Omental fat pad (tissue), 4 donors: ENCODE results near the gene CRAT. TPM values are rescaled to one million over a fixed set of nuclear protein-coding genes. Genes with fewer than 3 reads are reported as not detected.

ENCODE experiments used
- ATAC-seq: fragments of 150-250 bp; one replicate; pipeline ENCODE4 v1.9.1; 2016; ENCODE audit warnings: mild to moderate bottlenecking, moderate library complexity; ENCODE audit not compliant: low FRiP score
- DNase-seq: peaks from one replicate; pipeline ENCODE4 v3.0.0-alpha.2; 2019; ENCODE audit warnings: low spot score
- CTCF ChIP-seq, 3 donors: fragments of 450-650 bp; IDR thresholded peaks; one replicate each; pipeline ENCODE4 v1.5.1; 2016 to 2017; ENCODE audit warnings: antibody characterized with exemption in 3 of 3, mild to moderate bottlenecking in 3 of 3, moderate library complexity in 2 of 3
- total RNA-seq, 4 donors: library from RNA; depleted of rRNA; stranded (reverse); fragments of >200 nt; gene quantifications; one replicate each; pipeline ENCODE4 v1.1.0, GENCODE V29; 2016

Gene CRAT
- total RNA-seq, 4 donors from 2014 or later, result 47.3 to 107 (median 59.5) TPM

- DNase-seq (no peak), ATAC-seq (no peak)
- no peak for TF ChIP-seq CTCF (IDR thresholded peaks at IDR 0.05)
Observed at GRCh38 chr9:129060991-129061390, 49.6 kb downstream of the CRAT start.

- DNase-seq (no peak), ATAC-seq (no peak)
- no peak for TF ChIP-seq CTCF (IDR thresholded peaks at IDR 0.05)
Observed at GRCh38 chr9:129059796-129060785, 50.5 kb downstream of the CRAT start.

GRCh38 chr9:129058965-129059795 is 51.4 kb downstream of the CRAT start:
- no peak for TF ChIP-seq CTCF (IDR thresholded peaks at IDR 0.05)
- ATAC-seq, result no peak
- no peak for DNase-seq

GRCh38 chr9:129054163-129054851 is 56.3 kb downstream of the CRAT start:
- no peak for TF ChIP-seq CTCF (IDR thresholded peaks at IDR 0.05)
- DNase-seq (no peak), ATAC-seq (no peak)

- no peak for ATAC-seq
- no peak for DNase-seq
- no peak for TF ChIP-seq CTCF (IDR thresholded peaks at IDR 0.05)
Observed at GRCh38 chr9:129053020-129053419, 57.6 kb downstream of the CRAT start.

- TF ChIP-seq CTCF (IDR thresholded peaks at IDR 0.05), result no peak
- ATAC-seq, result no peak
- DNase-seq, result no peak
Observed at GRCh38 chr9:129052592-129052991, 58.0 kb downstream of the CRAT start.

Other genes starting within 250 kb of the CRAT start
- 1 to 10 TPM; 2.9 to 9.3 (median 4.1) TPM for gene KYAT1, start 228.8 kb downstream of the CRAT start, total RNA-seq
- gene LRRC8A, start 228.7 kb downstream of the CRAT start, total RNA-seq, result 10 to 100 TPM; 37.8 to 67.1 (median 47.8) TPM
- 10 to 100 TPM; 14.4 to 43.8 (median 32.4) TPM for gene PHYHD1, start 189.8 kb downstream of the CRAT start, total RNA-seq
- 10 to 100 TPM; 13.3 to 23.2 (median 17.7) TPM for gene DOLK, start 163.2 kb downstream of the CRAT start, total RNA-seq
- 10 to 100 TPM; 27.2 to 70.6 (median 38.3) TPM for gene NUP188, start 163.1 kb downstream of the CRAT start, total RNA-seq
- gene SH3GLB2, start 82.5 kb downstream of the CRAT start, total RNA-seq, result 10 to 100 TPM; 55.5 to 75.5 (median 65.1) TPM
- gene MIGA2, start 74.2 kb downstream of the CRAT start, total RNA-seq, result 10 to 100 TPM; 19.4 to 38.5 (median 20.9) TPM
- 1 to 10 TPM; 4.8 to 7.2 (median 6.6) TPM for gene DOLPP1, start 29.7 kb downstream of the CRAT start, total RNA-seq
- 10 to 100 TPM; 37.2 to 49.5 (median 41.8) TPM for gene PTPA, start 622 bp upstream of the CRAT start, total RNA-seq
- gene IER5L, start 67.5 kb upstream of the CRAT start, total RNA-seq, result 10 to 100 TPM in 3 of 4 donors, 1 to 10 TPM in 1; 9.0 to 23.9 (median 20.2) TPM